ENCODE results near the gene SLC15A2.
"Not testable (repeated sequence)": the region's sequence is repeated elsewhere in the genome, so short reads cannot be mapped to it uniquely, and the experiment has no call there.

The SLC15A2 gene

DNA sequence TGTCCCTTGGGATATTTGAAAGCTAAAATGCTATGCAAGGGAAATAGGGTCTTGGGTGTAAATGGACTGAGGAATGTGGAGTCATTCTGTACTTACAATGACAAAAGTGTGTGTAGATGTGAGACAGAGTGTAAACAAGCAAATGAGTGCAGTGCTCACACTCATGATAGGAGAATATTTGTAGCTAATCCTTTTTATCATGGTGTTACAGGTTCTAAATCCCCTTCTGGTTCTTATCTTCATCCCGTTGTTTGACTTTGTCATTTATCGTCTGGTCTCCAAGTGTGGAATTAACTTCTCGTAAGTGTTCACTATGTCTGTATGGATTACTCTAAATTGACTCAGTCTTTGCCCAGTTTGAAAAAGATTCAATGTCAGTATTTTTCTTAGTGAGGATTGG is 30.5 kb downstream of the SLC15A2 start:
- no peak for FAIRE-seq

DNA sequence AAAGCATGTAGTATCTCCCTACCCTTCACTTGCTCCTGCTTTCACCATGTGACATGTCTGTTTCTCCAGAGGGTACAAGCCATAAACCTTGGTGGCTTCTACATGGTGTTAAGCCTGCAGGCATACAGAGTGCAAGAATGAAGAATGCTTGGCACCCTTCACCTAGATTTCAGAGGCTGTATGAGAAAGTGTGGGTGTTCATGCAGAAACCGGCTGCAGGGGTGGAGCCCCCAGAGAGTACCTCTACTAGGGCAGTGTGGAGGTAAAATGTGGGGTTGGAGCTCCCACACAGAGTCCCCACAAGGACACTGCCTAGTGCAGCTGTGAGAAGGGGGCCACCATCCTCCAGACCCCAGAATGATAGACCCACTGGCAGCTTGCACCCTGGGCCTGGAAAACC is 32.2 kb downstream of the SLC15A2 start:
- no peak for FAIRE-seq

DNA sequence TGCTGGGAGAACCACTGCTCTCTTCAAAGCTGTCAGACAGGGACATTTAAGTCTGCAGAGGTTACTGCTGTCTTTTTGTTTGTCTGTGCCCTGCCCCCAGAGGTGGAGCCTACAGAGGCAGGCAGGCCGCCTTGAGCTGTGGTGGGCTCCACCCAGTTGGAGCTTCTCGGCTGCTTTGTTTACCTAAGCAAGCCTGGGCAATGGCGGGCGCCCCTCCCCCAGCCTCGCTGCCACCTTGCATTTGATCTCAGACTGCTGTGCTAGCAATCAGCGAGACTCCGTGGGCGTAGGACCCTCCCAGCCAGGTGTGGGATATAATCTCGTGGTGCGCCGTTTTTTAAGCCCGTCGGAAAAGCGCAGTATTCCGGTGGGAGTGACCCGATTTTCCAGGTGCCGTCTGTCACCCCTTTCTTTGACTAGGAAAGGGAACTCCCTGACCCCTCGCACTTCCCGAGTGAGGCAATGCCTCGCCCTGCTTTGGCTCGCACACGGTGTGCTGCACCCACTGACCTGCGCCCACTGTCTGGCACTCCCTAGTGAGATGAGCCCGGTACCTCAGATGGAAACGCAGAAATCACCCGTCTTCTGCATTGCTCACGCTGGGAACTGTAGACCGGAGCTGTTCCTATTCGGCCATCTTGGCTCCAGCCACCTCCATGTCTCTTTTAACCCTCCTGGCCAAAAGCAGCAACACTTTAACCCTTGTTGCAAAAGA is 44.1 kb downstream of the SLC15A2 start:
- not testable (repeated sequence) for FAIRE-seq

DNA sequence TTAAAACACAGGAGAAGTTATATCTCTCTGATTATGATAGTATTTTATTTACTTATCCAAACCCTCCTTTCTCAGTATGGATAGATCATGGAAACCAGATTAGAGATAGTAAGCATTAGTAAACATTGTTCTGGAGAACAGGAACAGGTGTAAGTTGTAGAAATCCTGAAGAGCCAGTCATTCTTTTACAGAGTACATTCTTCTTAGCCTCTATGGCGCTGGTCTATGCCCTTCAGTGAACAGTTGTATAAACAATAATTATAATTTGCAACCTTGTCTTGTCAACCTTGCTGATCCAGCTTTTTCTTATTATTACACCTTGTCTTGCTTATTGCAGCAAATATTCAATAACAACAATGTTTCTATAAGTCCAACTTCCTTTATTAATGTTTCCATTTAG is 47.4 kb downstream of the SLC15A2 start:
- FAIRE-seq: no peak

DNA sequence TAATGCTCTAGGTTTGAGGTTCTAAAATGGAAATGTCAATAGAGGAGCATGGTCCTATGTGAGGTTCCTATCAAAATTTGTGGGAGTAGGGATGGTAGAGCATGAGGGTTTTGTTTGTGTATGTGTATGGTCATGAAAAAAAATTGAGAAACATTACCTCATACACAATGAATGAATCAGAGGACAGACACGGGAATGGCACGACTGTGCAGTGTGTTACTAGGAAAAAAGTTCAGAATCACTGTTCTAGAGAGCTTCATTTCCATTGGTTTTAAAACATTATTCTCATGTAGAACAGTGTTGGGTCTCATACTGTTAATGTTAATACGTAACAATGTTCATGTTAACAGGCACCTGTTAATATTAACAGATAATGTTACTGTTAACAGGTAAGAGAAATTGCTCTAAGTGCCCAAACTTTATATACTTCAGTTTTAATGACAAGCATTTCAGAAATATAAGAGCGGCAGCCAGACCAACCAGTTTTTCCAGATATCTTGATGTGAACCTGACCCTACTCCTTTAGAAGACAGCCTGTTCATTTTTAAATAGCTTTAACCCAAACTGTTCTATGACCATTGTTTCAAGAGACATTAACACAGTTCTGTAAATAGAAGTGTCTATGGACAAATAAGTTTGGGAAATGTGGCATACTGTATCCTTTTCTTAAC is 48.0 kb downstream of the SLC15A2 start:
- FAIRE-seq: no peak

DNA sequence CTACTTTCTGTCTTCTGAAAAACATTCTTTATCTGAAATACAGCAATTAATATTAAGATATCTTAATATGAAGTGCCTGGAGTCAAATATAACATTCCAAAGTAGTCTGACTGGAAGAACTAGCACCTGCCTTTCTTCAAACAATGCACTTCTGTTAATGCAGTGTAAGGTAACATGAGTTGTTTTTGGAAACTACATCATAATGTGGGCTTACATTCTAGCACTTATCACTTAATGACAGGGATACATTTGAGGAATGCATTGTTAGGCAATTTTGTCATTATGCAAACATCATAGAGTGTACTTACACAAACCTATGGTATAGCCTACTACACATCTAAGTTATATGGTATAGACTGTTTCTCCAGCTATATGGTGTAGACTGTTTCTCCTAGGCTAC is 49.2 kb downstream of the SLC15A2 start:
- FAIRE-seq: no peak

DNA sequence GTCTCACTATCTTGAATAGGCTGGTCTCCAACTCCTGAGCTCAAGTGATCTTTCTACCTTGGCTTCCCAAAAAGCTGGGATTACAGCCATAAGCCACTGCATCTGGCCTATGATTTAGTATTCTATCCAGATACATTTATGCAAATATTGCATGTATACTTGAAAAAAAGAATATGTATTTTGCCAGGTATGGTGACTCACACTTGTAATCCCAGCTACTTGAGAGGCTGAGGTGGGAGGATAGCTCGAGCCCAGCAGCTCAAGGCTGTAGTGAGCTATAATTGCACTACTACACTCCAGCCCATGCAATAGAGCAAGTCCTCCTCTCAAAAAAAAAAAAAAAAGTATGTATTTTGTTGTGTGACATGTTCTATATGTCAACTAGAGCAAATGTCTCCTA is 54.4 kb downstream of the SLC15A2 start:
- no peak for FAIRE-seq

DNA sequence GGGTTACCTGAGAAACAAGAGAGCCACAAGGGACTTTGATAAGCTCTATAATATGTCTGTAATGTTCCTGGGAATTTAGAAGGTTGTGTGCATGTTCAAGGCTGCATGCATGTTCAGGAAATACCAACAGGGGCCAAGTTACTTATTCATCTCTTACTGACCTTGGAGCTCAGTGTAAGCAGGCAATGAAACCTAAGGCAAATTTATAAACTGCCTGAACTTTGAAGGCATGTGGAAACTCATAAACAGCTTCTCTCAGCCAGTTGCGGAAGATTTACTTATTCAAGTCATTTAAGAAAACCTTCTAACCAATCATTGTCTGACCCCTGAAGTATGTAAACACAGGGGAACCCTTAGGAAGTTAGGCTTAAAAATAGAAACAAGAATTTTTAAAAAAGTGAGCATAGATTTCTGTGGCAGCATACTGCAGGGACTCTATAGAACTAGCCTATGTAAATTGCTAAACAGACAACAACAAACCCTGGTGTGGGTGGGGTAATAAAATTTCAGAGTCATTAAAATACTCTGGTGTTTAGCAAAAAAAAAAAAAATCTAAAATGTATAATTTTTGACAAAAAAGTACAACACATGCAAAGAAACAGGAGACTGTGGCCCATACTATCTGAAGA is 57.2 kb downstream of the SLC15A2 start:
- no peak for FAIRE-seq

DNA sequence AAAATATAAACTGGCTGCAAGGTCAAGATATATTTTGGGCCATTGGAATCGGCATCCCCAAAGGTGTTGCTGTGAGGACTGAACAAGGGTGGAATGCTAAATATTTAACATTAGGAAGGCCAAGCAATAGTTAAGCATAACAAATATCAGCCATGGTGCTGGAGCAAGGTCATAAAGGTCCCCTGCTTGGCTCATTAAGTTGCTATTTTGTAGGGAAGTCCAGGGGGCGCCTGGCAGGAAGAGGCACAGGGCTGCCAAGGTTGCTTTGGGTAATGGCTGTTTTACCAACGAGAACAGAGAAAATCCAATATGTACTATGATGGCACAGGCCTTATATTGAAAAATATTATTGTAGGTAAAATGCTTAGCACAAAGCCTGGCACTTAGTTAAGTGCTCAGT is 62.2 kb downstream of the SLC15A2 start:
- no peak for FAIRE-seq

DNA sequence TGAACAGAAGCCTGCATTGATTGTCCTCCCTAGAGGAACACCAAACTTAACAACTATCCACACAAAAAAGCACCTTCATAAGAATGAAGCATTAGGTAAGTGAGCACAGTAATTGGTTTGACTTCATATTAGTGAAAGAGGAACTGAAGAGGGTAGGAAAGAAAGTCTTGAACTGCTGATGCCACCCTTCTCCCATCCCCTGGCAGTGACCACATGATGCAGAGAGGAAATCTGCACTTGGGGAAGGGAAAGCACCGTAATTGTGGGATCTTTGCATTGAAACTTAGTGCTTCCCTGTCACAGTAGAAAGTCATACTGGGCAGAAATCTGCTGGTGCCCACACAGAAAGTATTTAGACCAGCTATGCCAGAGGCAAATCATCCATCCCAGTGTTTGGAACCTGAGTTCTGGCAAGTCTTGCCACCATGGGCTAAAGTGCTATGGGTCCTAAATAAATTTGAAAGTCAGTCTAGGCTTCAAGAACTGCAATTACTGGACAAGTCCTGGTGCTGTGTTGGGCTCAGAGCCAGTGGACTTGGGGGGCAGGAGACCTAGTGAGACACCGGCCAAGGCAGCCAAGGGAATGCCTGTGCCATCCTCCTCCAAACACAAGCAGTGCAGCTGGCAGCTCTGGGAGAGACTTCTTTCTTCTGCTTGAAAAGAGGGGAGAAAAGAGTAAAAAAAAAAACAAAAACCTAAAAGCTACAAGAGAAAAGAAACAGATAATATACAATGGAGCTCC is 63.6 kb downstream of the SLC15A2 start:
- no peak for FAIRE-seq

DNA sequence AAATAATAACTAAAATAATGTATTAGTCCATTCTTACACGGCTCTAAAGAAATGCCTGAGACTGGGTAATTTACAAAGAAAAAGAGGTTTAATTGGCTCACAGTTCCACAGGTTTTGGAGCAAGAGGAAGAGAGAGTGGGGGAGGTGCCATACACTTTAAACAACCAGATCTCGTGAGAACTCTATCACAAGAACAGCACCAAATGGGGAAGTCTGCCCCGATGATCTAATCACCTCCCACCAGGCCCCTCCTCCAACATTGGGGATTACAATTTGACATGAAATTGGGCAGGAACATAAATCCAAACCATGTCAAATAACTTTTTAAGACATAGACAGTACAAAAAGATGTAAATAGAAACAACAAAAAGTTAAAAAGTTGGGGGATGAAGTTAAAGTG is 64.6 kb downstream of the SLC15A2 start:
- no peak for FAIRE-seq

DNA sequence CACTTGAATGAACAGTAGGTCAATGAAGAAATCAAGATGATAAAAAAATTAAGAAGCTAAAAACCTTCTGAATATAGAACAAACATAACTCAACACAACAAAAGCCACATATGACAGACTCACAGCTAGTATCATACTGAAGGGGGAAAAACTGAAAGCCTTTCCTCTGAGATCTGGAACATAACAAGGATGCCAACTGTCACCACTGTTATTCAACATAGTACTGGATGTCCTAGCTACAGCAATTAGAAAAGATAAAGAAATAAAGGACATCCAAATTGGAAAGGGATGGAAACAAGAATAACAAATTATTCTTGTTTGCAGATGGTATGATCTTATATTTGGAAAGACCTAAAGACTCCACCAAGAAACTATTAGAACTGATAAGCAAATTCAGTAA is 67.1 kb downstream of the SLC15A2 start:
- FAIRE-seq: no peak

DNA sequence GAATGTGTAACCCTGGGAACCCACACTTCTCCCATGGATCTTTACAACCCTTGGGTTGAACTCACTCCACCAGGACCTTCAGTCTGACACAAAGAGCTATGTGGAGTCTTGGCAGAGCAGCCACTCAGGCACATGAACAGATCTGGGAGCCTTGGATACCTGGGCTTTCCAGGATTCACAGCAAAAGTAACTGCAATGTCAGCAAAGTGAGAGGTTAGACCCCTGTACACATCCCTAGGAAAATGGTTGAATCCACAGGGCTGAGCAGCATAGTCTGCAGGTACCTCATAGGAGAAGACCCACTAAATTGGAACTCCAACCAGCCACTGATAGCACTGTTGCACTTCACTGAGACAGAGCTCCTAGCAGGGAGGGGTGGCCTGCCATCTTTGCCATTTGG is 68.2 kb downstream of the SLC15A2 start:
- no peak for FAIRE-seq

DNA sequence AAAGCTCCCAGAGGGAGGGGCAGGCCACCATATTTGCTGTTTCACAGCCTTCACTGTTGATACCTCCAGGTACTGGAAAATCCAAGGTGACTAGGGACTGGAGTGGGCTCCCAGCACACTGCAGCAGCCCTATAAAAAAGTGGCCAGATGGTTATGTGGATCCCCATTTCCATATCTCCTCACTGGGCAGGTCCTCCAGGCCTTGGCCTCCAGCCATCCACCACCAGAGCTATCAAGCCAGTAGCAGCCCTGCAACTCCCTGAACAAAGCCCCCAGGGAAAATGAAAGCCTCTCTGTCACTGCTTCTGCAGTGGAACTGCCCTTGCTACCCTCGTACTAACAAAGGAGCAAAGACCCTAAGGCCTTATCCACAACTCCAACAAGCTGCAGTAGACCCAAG is 69.4 kb downstream of the SLC15A2 start:
- FAIRE-seq: no peak

DNA sequence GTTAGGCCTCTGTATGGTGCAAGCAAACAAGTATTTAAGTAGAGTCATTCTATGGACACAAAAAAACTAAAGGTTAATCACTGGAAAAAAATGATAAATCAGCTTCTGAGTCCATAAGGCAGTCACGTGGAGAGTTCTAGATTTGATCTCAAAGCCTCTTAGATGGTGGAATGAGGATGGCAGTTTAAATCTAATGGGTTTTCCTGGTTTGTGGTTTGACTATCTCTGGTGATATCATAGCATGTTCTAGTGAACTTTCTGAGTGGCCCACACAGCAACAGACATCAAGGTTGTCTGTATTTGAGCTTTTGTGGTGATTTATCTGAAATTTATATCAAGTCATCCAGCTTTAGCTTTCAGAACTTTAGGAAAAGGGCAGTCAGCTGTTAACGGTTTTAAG is 75.4 kb downstream of the SLC15A2 start:
- no peak for FAIRE-seq

DNA sequence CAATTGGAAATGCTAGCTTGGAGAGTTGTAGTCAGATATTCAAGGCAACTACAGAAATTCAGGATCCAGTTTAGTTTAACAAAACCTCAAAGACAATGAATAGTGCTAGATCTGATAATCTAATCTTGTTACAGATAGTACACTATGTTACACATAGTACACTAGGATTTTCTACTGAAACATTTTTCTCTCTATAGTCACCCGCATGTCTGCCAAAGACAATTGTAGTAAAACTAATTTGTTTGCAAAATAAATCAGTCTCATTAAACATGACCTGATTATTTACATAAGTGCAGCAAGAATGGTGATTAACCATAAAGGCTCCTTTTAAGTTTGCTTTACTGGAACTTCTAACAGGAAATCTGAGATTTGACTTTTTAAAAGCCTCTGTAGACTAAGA is 75.8 kb downstream of the SLC15A2 start:
- FAIRE-seq: no peak

DNA sequence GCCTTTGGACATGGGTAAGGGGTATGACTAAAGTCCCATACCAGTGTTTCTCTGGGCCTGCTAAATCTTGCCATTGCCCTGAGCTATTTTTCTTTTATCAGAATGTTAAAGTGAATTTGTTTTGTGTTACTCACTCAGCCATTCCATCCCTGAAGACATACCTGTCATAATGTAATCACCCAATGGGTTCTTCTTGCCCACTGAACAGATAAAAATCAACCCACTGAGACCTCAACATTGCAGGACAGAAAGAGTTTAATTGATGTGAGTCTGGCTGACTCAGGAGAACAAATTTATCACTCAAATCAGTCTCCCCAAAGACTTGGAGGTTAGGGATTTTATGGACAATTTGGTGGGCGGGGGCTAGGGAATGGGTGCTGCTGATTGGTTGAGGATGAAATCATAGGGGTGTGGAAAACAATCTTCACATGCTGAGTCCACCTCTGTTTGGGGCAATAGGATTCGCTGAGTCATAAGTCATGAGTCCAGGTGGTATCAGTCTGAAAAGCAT is 80.5 kb downstream of the SLC15A2 start:
- no peak for FAIRE-seq

DNA sequence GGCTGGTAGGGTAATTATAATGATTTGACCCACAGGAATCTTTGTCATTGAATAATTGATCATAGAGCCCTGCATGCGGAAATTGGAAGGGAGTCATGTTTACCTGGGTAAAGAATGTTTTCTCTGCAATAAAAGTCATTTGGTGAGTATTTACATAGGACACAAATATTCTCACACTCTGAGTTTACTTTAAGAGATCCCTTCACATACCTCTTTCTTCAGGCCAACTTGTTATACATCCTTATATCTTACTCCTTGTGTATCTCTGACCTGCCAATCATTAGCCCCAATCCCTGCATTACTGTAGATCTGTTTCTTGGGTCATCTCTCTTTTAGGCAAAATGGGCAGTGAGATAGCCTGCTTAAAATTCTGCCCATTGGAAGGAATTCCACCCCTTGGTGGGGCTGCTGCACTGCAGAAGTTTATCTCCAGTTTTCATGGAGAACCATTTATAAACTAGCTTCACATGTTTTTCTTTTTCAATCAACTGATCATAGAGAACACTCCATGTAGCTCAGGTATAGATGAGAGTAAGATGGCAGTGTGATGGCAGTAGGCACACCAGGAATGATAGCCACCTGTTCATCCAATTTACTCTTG is 81.6 kb downstream of the SLC15A2 start:
- FAIRE-seq: no peak

DNA sequence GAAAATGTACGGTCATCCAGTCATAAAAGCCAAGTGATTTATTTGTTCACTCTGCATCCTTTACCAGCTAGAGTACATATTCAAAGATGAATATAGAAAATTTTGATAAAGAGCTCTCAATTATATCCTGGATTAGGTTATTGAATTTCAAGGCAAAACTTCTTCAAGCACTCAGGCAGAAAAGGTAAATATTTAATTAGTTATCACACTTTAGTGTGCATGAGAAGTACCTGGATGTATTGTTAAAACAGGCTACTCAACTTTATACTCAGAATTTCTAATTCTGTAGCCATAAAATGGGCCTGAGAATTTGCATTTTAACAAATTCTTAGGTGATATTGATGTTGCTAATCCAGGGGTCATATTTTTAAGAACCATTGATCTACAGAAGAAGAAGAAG is 82.5 kb downstream of the SLC15A2 start:
- no peak for FAIRE-seq

DNA sequence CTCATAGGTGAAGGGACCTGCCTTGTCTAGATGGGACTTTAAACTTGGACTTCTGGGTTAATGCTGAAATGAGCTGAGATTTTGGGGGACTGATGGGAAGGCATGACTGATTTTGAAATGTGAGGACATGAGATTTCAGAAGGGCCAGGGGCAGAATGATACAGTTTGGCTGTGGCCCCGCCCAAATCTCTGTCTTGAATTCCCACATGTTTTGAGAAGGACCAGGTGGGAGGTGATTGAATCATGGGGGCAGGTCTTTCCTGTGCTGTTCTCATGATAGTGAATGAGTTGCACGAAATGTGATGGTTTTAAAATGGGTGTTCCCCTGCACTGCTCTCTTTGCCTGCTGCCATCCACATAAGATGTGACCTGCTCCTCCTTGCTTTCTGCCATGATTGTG is 85.0 kb downstream of the SLC15A2 start:
- no peak for FAIRE-seq

DNA sequence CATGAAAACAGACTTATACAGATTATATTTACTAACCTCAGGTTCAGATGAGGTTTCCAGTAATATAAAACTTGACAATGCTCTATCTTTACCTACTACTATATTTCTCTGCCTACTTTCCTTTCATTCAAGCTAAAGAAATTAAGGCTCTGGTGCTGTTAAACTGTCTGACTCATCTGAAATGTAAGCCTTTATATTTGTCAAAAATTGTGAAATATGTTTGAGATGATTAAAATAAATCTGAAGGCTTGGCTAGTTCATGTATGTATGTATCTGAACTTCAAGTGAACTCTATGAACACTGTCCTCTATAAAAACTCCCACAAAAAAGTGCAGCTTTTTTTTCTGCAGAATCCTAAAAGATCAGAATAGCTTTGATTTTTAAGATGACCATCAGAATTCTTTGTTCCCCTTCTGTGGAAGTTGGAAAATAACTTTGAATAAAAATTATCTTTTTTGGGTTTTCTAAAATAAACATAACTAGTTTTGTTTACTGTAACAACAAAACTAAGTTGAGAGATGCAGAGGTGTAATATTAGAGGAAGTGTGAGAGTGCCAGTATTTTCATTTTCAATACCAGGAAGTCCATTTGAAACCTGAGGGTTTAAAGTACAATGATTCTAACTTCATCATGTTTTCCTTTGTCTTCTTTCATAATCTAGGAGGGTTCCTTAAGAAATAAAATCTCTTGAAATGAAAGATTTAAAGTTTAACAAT is 85.7 kb downstream of the SLC15A2 start:
- FAIRE-seq: peak; percentile 91

DNA sequence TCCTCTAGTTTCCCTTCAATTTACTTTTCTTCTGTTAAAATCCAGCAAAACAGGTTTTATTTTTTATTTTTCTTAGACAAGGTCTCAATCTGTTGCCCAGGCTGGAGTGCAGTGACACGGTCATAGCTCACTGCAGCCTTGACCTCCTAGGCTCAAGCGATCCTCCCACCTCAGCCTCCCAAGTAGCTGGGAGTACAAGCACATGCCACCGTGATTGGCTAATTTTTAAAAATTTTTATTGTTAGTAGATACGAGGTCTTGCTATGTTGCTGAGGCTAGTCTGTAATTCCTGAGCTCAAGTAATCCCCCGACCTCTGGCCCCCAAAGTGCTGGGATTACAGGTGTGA is 86.2 kb downstream of the SLC15A2 start:
- FAIRE-seq: no peak

Measured in colon (tissue), 2 donors.